Endodermal cell (in vitro differentiated cells): ENCODE data around the gene LRCH1. TPM values are rescaled to one million over a fixed set of nuclear protein-coding genes. Genes with fewer than 3 reads are reported as not detected.

Experiments used
- DNase-seq: peaks from one replicate; pipeline ENCODE4 v3.0.0-alpha.2; 2017
- H3K27ac ChIP-seq: 2 replicates; pipeline ENCODE4 v1.5.1; 2013; ENCODE audit warnings: mild to moderate bottlenecking, low read depth, low read length, moderate library complexity
- H3K27me3 ChIP-seq: 2 replicates; pipeline ENCODE4 v1.6.1; 2013; ENCODE audit warnings: mild to moderate bottlenecking, low read length, moderate library complexity; ENCODE audit not compliant: insufficient read depth, control insufficient read depth, poor library complexity, severe bottlenecking
- H3K36me3 ChIP-seq: 2 replicates; pipeline ENCODE4 v1.7.0; 2013; ENCODE audit warnings: mild to moderate bottlenecking, low read length, moderate library complexity; ENCODE audit not compliant: control insufficient read depth, insufficient read depth
- H3K4me1 ChIP-seq: one replicate; pipeline ENCODE4 v1.7.0; 2013; ENCODE audit warnings: low read length; ENCODE audit not compliant: control insufficient read depth, insufficient read depth
- H3K4me3 ChIP-seq: 2 replicates; pipeline ENCODE4 v1.5.1; 2013; ENCODE audit warnings: mild to moderate bottlenecking, low read length, moderate library complexity
- H3K9ac ChIP-seq: 2 replicates; pipeline ENCODE4 v1.6.1; 2013; ENCODE audit warnings: mild to moderate bottlenecking, low read length, moderate library complexity; ENCODE audit not compliant: poor library complexity, severe bottlenecking; ENCODE audit errors: extremely low read depth
- H3K9me3 ChIP-seq: 2 replicates; pipeline ENCODE4 v1.6.1; 2013; ENCODE audit warnings: mild to moderate bottlenecking, low read length, moderate library complexity; ENCODE audit not compliant: control insufficient read depth
- H3K27ac Mint-ChIP-seq: 2 replicates; pipeline ENCODE4 v1.8.0; 2020; ENCODE audit warnings: mixed read lengths
- H3K27me3 Mint-ChIP-seq: 2 replicates; pipeline ENCODE4 v1.8.0; 2021; ENCODE audit warnings: mild to moderate bottlenecking, mixed read lengths; ENCODE audit not compliant: insufficient read depth
- H3K36me3 Mint-ChIP-seq: 2 replicates; pipeline ENCODE4 v1.8.0; 2020; ENCODE audit warnings: low read depth, mixed read lengths
- H3K4me1 Mint-ChIP-seq: 2 replicates; pipeline ENCODE4 v1.8.0; 2020; ENCODE audit warnings: mixed read lengths
- H3K4me3 Mint-ChIP-seq: 2 replicates; pipeline ENCODE4 v1.8.0; 2020; ENCODE audit warnings: mild to moderate bottlenecking, moderate library complexity, mixed read lengths
- H3K9me3 Mint-ChIP-seq: 2 replicates; pipeline ENCODE4 v1.8.0; 2020; ENCODE audit warnings: mild to moderate bottlenecking, mixed read lengths
- WGBS, 2 experiments: methylation state at CpG; one replicate each; pipeline versions ENCODE4 v1.1.5 to v1.1.7; 2013; ENCODE audit warnings: missing lambda C conversion rate in 2 of 2, mixed read lengths in 1 of 2; ENCODE audit not compliant: insufficient coverage in 1 of 2, insufficient read length in 1 of 2; 5-methylcytosine and 5-hydroxymethylcytosine counted together
- total RNA-seq, 2 donors: library from RNA; stranded (reverse); fragmentation: NEBNext Ultra II Directional in 1 of 2; extraction: Animal tissue kit (Norgen Biotek cat#: 25700) in 1 of 2; gene quantifications; 2 replicates in 1 of 2; 3 replicates in 1 of 2; pipeline ENCODE4 v1.2.1, GENCODE V29; 2021
- TF ChIP-seq, protein P1 (sequence below): fragments of 200-600 bp; sonication (generic); conservative IDR thresholded peaks from 2 replicates; pipeline ENCODE4 v1.5.0; 2021; ENCODE audit warnings: antibody characterized with exemption, mild to moderate bottlenecking

Gene LRCH1
- total RNA-seq, 2 donors from 2014 or later: 8.1 to 11.8 TPM

DNA sequence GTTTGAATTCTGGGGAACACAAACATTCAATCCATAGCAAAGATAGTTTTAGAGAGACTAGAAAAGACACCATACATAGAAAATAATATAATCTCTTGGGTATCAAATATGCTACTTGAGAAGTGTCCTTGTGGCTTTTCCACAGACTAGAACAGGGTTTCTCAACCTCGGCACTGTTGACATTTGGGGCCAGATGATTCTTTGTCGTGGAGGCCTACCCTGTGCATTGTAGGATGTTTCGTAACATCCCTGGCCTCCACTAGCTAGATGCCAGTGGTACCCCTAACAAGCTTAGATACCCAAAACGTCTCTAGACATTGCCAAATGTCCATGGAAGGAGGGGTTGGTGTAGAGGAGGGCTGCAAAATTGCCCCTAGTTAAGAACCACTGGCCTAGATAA is 246.2 kb downstream of the LRCH1 start:
- H3K36me3 ChIP-seq: no peaks in the 10 kb centered on the region
- TF ChIP-seq, protein P1, sequence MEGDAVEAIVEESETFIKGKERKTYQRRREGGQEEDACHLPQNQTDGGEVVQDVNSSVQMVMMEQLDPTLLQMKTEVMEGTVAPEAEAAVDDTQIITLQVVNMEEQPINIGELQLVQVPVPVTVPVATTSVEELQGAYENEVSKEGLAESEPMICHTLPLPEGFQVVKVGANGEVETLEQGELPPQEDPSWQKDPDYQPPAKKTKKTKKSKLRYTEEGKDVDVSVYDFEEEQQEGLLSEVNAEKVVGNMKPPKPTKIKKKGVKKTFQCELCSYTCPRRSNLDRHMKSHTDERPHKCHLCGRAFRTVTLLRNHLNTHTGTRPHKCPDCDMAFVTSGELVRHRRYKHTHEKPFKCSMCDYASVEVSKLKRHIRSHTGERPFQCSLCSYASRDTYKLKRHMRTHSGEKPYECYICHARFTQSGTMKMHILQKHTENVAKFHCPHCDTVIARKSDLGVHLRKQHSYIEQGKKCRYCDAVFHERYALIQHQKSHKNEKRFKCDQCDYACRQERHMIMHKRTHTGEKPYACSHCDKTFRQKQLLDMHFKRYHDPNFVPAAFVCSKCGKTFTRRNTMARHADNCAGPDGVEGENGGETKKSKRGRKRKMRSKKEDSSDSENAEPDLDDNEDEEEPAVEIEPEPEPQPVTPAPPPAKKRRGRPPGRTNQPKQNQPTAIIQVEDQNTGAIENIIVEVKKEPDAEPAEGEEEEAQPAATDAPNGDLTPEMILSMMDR: no peak
- H3K9me3 ChIP-seq: no peaks in the 10 kb centered on the region
- Mint-ChIP-seq H3K27me3 (no peaks in the 10 kb centered on the region), H3K9me3 (no peaks in the 10 kb centered on the region), H3K4me3 (no peak overlapping the region), H3K4me1 (peaks cover 10% of the 10 kb centered on the region), H3K36me3 (no peaks in the 10 kb centered on the region), H3K27ac (no peak overlapping the region)
- WGBS, 2 experiments: 86 to 89% methylated on average over 3 to 4 of the region's 4 CpGs
- DNase-seq: no peak
- H3K27ac ChIP-seq: no peak overlapping the region
- no peak overlapping the region for H3K9ac ChIP-seq
- no peak overlapping the region for H3K4me3 ChIP-seq
- H3K4me1 ChIP-seq: peaks cover 3% of the 10 kb centered on the region
- H3K27me3 ChIP-seq: no peaks in the 10 kb centered on the region

DNA sequence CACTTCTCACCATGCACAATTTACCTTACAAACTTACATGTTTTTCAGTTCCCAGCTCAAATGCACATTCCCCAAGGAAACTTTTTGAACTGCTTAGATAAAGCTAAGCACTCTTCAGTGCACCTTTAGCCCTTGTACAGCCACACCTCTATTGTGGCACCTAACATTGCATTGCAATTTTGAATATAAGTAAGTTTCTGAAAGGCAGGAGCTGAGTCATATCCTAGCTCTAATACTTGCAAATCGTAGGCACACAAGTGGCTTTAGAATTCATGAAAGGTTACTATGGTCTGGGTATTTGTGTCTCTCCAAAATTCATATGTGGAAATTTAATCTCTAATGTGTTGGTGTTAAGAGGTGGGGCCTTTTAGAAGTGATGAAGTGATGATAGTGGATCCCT is 248.9 kb downstream of the LRCH1 start:
- TF ChIP-seq, protein P1: no peak
- Histone ChIP-seq H3K4me1 (peaks cover 3% of the 10 kb centered on the region), H3K27me3 (no peaks in the 10 kb centered on the region), H3K36me3 (no peaks in the 10 kb centered on the region), H3K9me3 (no peaks in the 10 kb centered on the region), H3K9ac (no peak overlapping the region), H3K27ac (no peak overlapping the region), H3K4me3 (no peak overlapping the region)
- no peaks in the 10 kb centered on the region for H3K9me3 Mint-ChIP-seq
- DNase-seq: no peak
- no peaks in the 10 kb centered on the region for H3K27me3 Mint-ChIP-seq
- no peak overlapping the region for H3K4me3 Mint-ChIP-seq
- H3K27ac Mint-ChIP-seq: no peak overlapping the region
- H3K4me1 Mint-ChIP-seq: peaks cover 8% of the 10 kb centered on the region
- WGBS, 2 experiments: 90 to 100% methylated on average over 1 of the region's 1 CpG
- H3K36me3 Mint-ChIP-seq: no peaks in the 10 kb centered on the region

Other genes starting within 250 kb of the LRCH1 start
- 1 to 10 TPM; 3.1 to 3.6 TPM for gene RUBCNL, start 165.9 kb upstream of the LRCH1 start, total RNA-seq
- 10 to 100 TPM; 55.5 to 67.7 TPM for gene ESD, start 244.0 kb downstream of the LRCH1 start, total RNA-seq